Astrocyte of the hippocampus (primary cell): Measurements from ENCODE around the gene POU6F2.

ENCODE experiments used
- DNase-seq: peaks from one replicate; pipeline ENCODE4 v3.0.0; 2011; ENCODE audit warnings: low read depth, low spot score

Gene POU6F2

DNA sequence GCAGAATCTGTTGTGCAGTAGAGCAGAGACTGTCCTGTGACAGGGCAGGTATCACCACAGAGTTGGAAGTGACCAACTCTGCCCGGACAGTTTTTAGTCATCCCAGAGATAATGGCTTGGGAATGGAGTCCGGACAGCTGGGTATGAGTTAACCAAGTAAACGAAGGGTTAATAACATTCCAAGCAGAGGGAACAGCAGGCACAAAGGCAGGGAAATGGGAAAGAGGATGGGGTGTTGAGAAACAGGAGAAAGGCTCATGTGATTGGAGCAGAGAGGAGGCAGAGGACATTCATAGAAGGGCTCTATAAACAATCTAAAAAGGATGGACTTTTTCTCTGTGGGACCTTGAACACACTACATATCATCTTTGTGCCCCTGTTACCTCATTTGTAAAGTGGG is 456.3 kb downstream of the POU6F2 start:
- no peak for DNase-seq

DNA sequence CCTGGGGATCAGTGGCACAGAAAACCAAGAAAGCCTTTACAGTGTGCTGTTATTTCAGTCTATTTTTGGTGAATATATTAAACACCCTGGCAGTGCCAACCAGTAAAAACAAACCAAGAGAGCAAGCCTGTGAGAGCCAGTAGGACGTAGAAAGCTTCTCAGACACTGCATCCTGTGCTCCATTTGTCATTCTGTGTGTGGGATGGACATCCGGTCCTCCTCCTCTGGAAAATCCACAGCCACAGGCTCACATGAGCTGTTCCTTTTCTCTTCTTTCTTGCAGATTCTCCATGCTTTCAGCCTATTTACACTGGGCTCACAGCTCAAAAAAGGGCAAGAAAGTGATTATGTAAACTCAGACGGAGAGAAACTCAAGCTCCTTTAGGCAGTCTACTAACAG is 468.8 kb downstream of the POU6F2 start:
- no peak for DNase-seq

DNA sequence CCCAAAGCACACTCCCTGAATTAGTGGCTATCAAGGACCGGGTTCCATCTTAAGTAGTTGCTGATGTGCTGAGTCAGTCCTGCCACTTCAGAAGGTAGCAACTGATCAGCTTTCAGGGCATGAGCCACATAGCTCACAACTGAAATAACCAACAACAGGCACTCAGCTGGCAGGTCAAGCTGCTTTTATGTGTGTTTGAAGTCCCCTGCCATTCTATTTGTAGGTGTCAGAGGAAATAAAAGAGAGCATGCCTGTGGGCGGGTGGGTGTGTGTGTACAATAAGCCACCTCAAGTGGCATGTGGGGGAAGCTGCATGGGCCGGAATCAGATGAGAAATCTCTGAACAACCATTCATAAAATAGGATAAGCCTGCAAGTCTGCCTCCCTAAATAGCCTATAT is 474.2 kb downstream of the POU6F2 start:
- DNase-seq = peak; percentile 66

DNA sequence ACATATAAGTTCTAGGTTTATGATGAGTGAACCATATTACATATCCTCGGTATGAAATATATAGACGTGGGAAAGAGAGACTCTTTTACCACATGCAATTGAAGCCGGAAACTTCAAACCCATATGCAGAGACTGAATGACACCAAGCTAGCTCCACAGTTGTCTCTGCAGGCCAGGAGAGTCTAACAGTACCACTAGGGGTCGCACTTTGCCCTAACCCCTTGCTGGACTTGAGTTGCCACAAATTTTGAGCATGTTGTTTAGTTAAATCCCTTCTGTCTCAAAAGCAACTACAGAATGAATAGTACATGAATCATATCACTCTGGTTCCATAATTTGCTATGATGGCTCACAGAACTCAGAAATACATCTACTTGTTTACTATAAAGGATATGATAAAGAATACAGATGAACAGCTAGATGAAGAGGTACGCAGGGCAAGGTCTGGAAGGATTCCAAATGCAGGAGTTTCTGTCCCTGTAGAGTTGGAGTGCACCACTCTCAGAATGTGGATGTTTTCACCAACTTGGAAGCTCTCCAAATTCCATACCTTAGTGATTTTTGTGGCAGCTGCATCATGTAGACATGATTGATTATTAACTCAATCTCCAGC is 476.1 kb downstream of the POU6F2 start:
- peak; percentile 38 for DNase-seq

DNA sequence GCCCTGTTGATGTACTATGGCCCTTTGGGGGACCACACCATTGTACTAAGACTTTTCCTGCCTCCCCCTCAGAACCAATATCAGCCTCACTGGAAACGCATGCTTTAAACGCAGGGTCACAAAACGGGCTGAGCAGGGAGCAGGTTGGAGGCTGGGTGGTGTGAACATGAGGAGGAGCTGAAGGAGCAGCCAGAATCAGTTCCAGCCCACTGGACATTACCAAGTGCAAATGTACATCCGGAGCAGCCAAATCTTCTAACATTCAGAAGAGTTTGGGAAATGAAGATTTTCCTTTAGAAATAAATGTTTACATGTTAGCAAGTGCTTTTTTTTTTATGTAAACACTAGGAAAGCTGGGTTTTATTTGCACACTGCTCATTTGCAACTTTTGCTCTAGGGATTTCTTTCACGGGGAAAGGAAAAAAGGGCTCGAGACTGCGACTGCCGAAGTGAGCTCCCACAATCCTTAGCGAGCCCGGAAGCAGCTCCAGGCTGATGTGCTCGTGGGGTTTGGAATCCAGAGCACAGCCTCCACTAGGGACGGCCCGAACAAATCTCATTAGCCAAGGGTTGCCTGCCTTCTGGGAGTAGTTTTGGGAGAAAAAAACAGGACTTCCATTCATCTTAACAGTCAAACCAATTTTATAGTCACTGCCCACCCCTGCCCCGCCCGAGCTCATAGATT is 480.5 kb downstream of the POU6F2 start:
- no peak for DNase-seq

DNA sequence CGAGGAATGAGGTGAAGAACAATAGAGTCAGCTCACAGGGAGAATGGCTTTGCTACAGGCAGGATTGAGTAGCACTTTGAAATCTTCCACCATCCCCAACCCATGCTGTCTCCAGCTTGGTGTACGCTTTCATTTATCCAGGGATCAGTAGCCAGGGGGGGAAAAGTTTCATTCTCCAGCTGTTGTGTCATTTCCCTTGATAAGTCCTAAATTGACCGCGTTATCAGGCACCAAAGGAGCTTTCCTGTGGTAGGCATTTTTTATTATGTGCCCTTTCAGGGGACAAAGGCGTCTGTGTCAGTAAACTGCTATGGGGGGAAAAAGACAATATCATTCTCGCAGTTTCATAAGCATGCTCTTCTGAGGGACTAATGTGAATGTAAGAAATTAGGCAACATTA is 481.9 kb downstream of the POU6F2 start:
- no peak for DNase-seq

DNA sequence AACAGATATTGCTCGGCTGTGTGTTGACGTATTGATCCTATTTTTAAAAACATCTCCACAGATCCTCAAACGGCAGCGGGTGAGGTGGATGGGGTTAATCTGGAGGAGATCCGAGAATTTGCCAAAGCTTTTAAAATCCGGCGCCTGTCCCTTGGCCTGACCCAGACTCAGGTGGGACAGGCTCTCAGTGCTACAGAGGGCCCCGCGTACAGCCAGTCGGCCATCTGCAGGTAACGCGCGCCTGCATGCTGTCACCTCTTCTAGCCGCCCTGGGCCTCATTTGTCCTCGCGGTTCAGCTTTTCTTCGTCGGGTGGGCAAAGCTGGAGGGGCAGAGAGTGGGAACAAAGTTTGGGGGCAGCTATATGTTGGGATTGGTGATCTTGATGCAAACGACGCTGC is 482.8 kb downstream of the POU6F2 start:
- no peak for DNase-seq

DNA sequence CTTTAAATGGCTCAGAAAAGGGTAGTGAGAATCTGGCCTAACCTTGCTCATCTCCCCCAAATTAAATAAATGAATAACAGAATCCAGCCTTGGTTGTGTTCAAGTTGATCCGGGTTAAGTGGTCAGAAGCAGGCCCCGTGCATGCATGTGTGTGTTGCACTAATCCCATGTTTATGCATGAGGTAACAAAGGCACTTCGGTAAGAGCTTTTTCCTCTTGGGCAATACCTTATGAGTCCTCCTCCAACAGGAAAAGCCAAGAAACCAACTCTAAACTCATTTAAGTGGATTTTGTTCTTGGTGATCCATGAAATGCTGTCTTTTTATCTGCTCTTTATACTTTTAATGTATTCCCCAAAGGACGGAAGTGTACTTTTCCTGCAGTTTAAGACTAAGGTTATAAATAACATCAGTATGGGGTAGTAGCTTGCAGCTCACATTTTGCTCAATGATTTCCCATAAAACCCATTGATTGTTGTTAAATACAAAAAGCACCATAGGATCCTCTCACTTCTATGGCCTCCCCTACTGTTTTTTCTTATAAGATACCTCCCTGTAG is 483.6 kb downstream of the POU6F2 start:
- DNase-seq = no peak

DNA sequence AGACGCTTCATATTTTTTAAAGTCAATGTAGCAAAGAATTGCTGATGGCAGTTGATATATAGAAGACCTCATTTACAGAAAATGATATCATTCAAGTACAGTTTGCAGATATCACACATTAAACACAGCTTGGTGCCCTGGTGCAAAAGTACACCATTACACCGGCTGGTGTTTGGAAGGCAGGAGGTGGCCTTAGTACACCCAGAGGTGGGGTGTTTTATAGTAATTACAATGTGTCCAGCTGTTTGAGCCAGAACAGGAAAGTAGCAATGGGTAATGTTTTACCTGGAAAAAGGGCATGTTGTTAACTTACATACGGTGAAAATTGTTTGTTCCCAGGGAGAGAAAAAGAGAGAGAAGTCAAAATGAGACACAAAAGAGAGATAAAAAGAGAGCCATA is 485.5 kb downstream of the POU6F2 start:
- no peak for DNase-seq

DNA sequence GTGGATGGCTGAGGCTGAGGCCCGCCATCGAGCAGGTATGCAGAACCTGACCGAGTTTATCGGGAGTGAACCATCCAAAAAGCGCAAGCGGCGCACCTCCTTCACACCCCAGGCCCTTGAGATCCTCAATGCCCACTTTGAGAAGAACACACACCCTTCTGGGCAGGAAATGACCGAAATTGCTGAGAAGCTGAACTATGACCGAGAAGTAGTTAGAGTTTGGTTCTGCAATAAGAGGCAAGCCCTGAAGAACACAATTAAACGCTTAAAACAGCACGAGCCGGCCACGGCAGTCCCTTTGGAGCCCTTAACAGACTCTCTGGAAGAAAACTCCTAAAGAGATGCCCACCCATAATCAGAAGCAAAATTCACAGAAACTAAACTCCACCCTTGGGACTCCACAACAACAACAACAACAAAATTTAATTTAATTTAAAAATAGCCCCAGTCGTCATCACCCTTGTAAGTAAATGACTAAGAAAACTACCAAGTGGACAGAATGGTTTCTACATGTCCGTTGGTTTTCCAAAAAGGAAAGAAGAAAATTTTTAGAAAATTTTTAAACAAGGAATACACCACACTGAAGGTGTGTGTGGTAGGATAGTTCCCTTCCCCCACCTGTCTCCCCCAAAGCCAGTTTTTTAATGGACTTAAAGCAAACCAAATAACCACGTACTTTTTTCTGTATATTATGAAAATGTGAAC is 486.8 kb downstream of the POU6F2 start:
- no peak for DNase-seq

DNA sequence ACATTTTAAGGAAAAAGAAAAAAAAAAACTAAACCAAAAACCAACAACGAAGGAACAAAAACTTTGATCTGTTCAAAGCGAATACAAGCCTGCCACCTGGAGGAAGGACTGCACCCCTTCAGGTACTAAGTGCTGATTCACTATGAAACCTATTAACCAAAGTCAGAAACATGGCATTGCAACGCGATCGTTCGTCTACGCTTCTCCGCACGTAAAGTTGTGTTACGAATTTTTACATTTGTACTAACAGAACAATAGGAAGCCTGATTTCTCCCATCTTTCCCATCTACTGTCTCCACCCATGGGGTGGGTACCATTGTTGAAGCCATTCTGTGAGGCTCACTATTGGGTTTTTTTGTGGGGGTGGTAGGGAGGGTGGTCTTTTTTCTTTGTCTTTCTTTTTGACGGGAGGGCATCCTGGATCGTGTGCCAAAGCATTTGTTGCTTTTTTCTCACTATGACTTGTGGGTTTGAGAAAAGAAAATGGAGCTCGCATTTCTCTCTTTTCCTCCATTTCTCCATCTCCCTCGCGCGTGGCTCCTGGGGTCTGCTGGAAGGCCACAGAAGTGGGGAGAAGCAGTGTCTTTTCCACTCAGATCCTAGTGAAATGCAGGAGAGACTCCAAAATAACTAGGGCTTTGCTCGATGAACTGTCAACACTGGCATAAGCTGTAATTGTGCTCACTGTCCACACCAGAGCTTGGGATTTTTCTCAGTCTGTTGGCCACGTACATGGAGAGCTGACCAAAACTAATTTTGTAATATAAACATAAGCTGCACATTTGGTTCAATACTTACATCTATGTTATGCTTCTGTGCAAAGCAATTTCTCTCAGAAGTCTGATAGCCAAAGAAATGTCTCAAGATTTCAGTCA is 487.6 kb downstream of the POU6F2 start:
- DNase-seq = peak; percentile 81

DNA sequence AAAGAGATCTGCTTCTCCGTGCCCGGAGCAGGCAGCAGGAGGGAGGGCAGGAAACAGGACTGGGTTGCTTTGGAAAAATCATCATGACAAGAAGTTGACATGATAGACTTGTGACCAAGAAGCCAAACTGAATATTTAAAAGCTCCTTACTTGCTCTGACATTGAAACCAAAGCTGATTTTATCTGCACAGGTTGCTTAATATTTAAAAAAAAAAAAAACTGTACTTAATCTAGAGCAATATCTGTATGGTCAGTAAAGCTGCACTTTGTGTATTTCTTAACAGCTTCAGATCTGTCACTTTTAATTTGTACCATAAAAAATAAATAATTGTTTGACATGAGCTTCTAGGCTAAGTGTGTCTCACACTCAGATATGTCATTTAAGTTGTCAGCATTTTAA is 490.6 kb downstream of the POU6F2 start:
- no peak for DNase-seq

DNA sequence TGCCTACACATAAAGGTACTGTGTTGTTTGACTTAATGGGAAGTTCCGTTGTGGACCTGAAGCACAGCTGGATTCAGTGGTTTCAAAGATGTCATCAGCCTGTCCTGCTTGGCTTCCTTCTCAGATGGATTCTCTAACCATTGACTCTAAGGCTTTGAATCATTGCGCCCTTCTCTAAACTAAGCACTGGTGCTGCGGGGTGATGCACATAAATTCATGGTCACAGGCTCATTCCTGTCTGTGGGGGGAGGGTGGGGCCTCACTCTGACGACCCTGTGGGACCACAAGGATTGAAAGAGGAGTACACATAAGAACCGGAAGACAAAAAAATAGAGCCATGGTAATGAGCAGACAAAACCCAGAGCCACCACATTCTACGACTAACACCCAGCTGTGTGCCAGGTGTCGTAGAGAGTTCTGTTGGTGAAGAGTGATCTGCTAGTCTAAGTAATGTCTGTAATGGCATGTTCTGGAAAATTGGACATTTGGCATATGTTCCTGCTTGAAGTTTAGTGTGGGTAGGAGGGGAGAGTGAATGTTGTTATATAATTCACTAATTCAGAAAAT is 491.2 kb downstream of the POU6F2 start:
- DNase-seq = no peak

DNA sequence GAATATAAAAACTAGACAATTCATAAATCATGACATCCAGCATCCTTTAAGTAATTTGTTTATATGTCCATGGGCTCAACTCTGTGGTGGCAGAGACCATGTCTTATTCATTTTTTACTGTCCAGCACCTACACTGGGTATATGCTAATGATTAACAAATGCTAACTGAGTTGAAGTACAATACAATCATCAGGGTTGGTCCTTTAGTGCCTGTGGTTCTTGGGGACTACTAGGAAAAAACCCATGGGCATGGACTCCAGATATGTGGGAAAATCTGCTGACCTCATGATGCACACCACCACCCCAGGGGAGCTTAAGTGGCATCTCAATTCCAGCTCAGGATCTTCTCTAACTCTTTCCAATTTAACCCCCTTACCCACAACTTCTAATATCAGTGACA is 503.2 kb downstream of the POU6F2 start:
- DNase-seq = no peak

DNA sequence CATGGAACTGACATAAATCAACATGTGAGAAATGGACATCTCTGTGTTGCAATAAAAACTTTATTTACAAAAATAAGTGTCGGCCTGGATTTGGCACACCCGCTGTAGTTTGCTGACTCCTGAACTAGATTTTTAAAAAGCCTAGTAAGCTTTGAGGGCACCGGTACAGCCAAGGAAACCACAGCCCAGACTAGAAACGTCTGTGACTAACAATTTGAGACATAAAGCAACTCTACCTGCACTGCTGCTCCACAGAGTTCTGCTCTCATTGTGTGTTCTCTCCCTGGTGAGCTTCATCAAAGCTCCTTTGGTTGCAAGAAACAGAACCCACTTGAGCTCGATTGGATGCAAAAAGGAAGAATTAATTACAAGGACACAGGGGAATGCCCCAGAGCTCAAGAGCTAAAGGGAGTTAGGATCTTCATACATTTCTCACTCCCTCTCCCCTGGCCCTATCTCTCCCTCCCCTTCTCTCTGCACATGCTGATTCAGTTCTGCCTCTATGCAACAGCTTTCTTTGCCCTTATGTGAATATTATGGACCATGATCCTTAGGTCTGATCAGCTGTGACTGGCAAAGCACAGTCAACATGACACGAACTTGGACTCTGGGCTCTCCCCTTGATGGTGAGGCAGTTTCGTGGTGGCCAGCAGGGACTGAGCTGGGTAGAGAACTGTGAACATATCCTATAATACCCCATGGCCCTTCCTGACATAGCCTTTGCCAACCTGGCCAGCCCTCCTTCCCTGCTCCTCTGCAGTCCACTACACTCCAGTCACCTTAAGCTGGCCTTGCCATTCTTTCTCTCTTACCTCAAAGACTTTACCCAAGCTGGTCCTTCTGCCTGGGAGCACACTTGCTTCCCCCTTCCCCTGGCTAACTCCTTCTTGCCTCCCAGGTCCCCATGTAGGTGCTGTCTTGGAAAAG is 511.0 kb downstream of the POU6F2 start:
- DNase-seq = no peak

DNA sequence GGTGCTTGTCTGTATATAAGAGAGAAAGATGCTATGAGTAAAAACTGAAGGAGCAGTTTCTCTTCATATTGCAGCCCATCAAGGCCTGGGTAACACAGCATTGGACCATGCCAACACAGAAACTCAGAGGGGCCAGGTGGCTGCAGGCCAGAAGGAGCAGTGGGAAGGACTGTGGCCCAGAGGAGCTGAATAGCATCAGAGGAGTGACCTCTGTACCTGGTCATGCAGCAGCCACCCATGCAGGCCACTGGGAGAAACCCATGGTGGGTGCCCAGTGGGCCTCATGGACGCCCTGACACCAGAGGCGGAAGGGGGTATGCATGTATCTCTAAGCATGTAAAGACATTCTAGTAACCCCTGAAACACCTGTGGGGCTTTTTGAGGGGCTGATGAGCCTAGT is 512.6 kb downstream of the POU6F2 start:
- no peak for DNase-seq

DNA sequence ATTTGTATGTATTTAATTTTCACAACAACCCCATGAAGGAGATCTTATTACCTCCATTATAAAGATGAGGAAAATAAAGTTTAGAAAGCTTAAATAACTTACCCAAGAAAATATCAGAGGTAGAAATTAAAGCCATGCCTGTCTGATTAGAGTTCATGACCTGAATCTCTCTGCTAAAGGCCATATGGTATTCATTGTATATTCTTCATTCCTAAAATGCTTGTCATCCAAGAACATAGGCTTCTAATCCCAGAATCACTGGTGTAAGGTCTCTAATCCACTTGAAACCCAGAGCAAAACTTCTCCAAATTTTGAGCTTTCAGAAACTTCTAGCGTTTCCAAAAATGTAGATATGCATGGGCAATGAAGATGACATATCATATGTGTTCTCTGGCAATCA is 516.2 kb downstream of the POU6F2 start:
- DNase-seq = no peak

DNA sequence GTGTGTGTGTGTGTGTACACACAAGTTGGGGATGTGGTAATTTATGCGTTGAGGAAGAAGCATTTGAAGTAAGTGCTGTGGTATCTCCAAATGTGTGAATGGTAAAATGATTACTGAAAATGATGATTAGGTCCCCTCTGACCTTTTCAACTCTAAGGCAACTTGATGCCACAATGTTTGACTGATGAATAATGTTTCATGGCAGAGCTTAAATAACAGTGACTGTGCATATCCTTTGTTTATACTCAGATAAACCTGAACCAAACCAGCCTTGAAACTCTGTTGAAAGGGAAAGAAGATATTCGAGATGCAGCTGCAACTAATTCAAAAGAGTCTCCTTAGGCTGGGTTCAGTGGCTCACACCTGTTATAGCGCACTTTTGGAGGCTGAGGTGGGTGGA is 523.6 kb downstream of the POU6F2 start:
- DNase-seq = peak; percentile 10

DNA sequence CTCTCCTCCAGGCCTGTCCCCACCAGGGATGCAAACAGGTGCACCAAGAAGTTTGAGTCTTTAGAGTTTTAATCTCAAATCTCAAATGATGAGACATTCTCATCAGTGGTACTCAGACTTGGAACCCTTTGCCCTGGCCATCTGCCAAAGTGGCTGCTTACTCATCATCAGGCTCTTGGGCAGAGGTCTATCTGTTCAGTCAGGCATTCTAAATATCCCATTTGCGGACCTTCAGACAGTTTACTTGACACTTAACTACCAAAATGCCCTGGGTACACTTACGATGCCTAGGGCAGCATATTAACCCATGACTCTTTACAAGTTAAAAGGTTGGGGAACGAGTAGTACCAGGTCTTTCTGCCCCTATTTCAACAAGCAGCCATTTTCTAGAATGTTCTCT is 527.3 kb downstream of the POU6F2 start:
- DNase-seq = peak; percentile 75

DNA sequence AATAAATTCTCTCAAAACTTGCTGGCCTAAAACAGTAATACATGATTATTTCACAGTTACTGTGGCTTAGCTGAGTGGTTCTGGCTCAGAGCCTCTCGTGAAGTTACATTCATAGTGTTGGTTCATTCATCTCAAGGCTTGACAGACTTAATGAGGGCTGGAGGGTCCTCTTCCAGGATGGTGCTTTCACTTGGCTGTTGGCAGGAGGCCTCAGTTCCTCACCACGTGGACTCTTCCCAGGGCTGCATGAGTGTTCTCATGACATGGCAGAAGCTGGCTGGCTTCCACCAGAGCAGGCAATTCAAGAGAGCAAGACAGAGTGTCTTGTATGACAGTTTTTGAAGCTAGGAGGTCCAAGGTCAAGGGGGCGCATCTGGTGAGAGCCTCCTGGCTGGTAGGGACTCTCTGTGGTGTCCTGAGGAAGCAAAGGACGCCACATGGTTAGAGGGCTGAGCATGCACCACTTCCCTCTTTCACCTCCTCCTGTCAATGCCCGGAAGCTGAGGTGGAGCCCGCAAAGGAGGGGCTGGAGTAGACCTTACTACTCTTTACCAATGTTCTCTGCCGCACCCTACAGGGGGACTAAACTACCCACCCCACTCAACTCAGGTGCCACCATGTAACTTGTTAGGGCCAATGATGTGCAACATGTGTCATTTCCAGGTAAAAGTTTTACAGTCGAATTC is 530.3 kb downstream of the POU6F2 start:
- peak; percentile 59 for DNase-seq
